Measurements from ENCODE around the gene SYMPK.
A peak's percentile ranks its signal among the peaks of the same experiment; 100 is the strongest.

Gene SYMPK

DNA sequence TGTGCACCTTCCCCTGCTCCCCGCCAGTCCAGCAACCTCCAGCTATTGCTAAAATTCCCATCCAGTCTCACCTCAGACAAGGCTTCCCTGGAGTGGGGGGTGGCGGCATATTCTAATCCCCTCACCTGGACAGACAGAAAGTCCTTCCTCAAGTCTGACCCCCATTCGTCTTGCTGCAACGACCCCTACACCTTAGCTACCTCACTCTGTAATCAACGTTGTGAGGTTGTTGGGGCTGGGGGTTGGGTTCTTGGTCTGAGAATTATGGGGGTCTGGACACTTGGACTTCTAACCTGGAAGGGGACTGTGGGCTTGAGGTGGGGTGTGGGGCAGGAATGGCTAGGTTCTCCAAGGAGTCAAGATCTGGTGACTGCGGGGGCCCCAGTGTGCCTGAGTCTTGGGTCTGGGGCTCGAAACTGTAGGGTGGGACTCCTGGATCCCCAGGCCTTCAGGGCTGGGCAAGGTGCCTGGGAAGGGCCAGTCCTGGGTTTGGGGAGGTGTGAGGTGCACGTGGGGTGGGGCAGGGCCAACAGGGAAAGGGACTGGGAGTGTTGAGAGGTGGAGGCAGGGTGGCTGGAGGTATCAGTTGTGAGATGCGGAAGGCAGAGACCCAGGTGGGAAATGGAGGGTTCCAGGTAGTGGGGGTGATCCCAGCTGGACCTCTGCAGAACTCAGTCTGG is 2.5 kb upstream of the SYMPK start:
- TF ChIP-seq, protein P1, sequence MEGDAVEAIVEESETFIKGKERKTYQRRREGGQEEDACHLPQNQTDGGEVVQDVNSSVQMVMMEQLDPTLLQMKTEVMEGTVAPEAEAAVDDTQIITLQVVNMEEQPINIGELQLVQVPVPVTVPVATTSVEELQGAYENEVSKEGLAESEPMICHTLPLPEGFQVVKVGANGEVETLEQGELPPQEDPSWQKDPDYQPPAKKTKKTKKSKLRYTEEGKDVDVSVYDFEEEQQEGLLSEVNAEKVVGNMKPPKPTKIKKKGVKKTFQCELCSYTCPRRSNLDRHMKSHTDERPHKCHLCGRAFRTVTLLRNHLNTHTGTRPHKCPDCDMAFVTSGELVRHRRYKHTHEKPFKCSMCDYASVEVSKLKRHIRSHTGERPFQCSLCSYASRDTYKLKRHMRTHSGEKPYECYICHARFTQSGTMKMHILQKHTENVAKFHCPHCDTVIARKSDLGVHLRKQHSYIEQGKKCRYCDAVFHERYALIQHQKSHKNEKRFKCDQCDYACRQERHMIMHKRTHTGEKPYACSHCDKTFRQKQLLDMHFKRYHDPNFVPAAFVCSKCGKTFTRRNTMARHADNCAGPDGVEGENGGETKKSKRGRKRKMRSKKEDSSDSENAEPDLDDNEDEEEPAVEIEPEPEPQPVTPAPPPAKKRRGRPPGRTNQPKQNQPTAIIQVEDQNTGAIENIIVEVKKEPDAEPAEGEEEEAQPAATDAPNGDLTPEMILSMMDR (IDR thresholded peaks at IDR 0.05), result no peak

DNA sequence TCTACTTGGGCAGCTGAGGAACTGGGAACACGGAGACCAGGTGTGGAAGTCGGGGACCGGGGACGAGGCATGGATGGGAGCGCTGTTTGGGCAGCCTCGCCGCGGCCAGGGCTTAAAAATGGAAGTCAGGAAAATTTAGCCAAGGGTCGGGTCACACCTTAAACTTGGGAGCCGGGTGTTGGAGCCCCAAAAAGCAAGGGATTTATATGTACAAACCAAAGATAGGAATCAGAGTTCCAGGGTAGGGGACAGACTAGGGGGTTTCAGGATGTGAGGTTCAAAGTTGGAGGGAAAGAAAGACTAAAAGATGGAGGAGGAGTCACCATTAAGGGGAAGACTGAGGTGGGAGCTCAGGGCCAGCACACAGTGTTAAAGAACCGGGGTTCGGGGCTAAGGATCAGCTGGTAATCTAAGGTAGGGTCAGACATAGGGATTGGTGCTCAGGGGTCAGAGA is 1.7 kb upstream of the SYMPK start:
- TF ChIP-seq, protein P1 (IDR thresholded peaks at IDR 0.05), result no peak

DNA sequence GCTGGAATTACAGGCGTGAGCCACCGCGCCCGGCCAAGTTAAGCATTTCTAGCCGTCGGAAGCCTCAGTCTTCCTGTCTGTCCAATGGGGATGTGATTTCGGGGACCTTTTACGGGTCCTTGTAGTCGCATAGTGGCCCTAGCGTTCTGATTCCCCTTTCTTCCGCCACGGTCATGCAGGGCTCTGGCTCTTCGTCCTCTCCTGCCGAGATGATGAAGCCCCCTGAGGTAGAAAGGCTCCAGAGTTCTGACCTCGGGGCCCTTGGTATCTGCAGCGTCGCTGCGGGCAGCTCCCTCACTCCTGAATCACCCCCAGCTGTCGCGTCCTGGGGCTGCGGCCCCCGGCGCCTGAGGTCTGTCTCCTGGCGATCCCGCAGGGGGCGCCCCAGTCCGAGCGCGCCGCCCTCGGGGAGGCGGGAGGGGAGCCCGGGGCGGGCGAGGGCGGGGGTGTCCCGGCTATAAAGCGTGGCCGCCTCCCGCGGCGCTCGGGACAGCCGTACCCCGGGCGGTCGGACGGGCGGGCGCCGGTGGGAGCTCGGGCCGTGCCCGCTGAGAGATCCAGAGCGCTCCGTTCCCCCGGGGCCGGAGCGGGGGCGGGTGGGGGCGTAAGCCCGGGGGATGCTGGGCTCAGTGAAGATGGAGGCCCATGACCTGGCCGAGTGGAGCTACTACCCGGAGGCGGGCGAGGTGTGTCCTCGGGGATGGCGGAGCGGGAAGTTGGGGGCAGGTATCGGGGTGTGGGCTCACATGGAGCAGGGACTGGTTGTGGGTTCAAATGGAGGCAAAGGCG is 1.1 kb upstream of the SYMPK start, which contains the start of gene FOXA3:
FOXA3 (plus strand) TSS at position 487 of the 789 bp plus-strand sequence; CDS start at position 618, 131 bp downstream.
- TF ChIP-seq, protein P1 (IDR thresholded peaks at IDR 0.05), result peak; percentile 12; the same call in 1 of the 2 replicates

DNA sequence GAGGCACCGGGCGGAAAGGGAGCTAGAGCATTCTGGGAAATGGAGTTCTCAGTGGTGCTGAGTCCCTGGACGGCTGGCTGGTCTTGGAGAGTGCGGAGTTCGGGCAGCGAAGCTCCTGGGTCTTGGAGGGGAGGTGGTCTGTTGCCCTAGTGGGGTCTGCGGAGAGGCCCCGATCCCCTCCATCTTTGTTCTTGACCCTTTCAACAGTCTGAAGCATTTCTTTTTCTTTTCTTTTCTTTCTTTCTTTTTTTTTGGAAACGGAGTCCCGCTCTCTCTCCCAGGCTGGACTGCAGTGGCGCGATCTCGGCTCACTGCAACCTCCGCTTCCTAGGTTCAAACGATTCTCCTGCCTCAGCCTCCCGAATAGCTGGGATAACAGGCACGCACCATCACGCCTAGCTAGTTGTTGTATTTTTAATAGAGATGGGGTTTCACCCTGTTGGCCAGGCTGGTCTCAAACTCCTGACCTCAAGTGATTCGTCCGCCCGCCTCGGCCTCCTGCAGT is 440 bp upstream of the SYMPK start:
- TF ChIP-seq, protein P1 (IDR thresholded peaks at IDR 0.05), result no peak

DNA sequence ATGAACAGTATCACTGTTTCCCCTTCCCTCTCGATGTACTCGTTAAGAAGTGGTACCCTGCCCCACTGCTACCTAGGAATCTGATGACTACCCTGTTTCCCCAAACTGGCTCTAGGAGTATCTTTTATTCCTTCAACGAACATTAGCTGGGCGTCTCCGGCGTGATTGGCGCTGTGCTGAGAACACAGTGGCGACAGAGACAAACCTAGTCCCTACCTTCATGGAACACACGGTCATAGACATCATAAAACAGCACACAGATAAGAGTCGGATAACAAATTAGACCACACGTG is 730 bp downstream of the SYMPK start:
- TF ChIP-seq, protein P1 (IDR thresholded peaks at IDR 0.05), result no peak

DNA sequence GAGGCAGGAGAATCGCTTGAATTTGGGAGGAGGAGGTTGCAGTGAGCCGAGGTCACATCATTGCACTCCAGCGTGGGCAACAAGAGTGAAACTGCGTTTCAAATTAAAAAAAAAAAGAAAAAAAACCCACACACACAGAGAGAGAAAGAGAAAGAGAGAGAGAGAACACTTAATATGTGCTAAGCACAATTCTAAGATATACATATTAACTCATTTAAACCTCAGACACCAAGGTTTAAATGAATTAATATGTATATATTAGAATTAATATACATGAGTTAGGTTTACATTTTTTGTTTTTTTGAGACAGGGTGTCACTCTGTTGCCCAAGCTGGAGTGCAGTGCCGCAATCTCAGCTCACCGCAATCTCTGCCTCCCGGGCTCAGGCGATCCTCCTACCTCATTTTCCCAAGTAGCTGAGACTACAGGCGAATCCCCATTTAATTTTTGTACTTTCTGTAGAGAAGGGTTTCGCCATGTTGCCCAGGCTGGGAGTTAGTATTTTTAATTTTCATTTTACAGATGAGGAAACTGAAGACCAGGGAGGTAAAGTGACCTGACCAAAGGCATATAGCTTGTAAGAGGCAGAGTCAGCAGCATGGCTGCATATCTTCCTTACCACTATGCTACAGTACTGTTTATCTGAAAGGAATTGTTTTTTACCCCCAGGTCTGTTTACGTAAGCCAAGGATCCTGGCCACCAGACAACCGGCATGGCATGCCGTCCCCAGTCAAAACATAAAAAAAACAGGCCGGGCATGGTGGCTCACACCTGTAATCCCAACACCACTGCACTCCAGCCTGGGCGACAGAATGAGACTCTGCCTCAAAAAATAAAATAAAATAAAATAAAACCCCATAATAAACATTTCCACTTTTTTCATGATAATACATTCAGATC is 2.3 kb downstream of the SYMPK start:
- TF ChIP-seq, protein P1 (IDR thresholded peaks at IDR 0.05), result no peak

DNA sequence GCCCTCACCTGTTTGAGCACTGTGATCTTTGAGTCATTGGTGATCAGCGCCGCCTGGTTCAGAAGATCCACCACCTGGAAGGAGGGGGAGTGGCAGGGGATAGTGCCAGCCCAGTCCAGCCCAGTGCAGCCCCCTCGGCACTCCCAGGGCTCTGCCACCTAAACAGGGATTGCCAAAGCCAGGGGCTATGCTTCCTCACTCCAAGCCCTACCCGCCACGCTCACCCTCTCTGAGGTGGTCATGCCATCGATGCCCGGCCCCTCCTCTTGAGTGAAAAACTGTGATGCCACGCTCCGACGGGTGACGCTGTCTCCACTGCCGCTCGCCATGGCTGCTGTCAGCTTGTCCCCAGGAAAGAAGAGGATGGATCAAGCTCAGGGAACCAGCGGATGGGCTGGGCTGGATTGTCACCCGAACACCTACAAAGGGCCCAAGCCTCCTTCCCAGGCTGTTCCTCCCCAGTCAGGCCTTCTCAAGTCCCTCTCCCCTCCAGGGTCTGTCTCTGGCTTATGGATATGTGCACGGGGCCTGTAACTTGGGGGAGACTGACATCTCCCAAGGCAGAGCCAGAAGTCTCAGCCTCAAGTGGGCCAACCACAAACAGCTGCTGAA is 8.7 kb downstream of the SYMPK start:
- TF ChIP-seq, protein P1 (IDR thresholded peaks at IDR 0.05), result no peak
